ENCODE data around the gene VARS2. TPM values are rescaled to one million over a fixed set of nuclear protein-coding genes. Genes with fewer than 3 reads are reported as not detected.

VARS2 gene
- total RNA-seq, 4 donors from 2014 or later: 9.7 to 16.5 (median 12.8) TPM

GRCh38 chr6:30970946-30971345 is 56.9 kb downstream of the VARS2 start:
- TF ChIP-seq, protein P1, sequence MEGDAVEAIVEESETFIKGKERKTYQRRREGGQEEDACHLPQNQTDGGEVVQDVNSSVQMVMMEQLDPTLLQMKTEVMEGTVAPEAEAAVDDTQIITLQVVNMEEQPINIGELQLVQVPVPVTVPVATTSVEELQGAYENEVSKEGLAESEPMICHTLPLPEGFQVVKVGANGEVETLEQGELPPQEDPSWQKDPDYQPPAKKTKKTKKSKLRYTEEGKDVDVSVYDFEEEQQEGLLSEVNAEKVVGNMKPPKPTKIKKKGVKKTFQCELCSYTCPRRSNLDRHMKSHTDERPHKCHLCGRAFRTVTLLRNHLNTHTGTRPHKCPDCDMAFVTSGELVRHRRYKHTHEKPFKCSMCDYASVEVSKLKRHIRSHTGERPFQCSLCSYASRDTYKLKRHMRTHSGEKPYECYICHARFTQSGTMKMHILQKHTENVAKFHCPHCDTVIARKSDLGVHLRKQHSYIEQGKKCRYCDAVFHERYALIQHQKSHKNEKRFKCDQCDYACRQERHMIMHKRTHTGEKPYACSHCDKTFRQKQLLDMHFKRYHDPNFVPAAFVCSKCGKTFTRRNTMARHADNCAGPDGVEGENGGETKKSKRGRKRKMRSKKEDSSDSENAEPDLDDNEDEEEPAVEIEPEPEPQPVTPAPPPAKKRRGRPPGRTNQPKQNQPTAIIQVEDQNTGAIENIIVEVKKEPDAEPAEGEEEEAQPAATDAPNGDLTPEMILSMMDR (IDR thresholded peaks at IDR 0.05): no peak
- TF ChIP-seq EP300 (IDR thresholded peaks at IDR 0.05) (no peak), POLR2A (IDR thresholded peaks at IDR 0.05) (no peak), POLR2AphosphoS5 (IDR thresholded peaks at IDR 0.05) (no peak)
- no peak overlapping the region for H3K27ac ChIP-seq
- H3K36me3 ChIP-seq: no peaks in the 10 kb centered on the region
- peaks cover 27% of the 10 kb centered on the region for H3K27me3 ChIP-seq
- H3K4me3 ChIP-seq: no peak overlapping the region
- WGBS, 2 donors (ENCODE audit: low coverage in 1 of 2): 88 to 91% methylated on average over 5 of the region's 5 CpGs
- no peak for ATAC-seq
- no peaks in the 10 kb centered on the region for H3K9me3 ChIP-seq
- H3K4me1 ChIP-seq: no peaks in the 10 kb centered on the region

DNA sequence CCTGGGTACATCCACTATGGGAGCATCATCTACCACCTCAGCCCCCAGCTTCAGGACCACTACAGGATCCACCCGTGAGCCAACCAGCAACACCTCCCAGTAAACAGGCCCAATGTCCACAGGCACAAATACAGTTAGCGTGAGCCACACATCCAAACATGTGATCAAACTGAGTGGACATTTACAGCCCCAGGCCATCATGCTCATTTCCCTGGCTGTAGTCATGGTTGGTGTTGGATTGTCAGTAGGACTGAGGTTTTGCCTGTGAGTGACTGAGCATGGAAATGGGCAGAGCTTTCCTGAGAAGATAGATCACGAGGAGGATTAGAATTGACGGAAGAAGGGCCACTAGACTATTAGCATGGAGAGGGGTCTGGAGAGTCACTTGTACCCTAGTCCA is 58.8 kb downstream of the VARS2 start:
- ATAC-seq: no peak
- peaks cover 22% of the 10 kb centered on the region for H3K27me3 ChIP-seq
- H3K9me3 ChIP-seq: no peaks in the 10 kb centered on the region
- no peak overlapping the region for H3K27ac ChIP-seq
- no peaks in the 10 kb centered on the region for H3K4me1 ChIP-seq
- TF ChIP-seq, protein P1 (IDR thresholded peaks at IDR 0.05): no peak
- TF ChIP-seq POLR2AphosphoS5 (IDR thresholded peaks at IDR 0.05) (no peak), EP300 (IDR thresholded peaks at IDR 0.05) (no peak), POLR2A (IDR thresholded peaks at IDR 0.05) (no peak)
- H3K36me3 ChIP-seq: no peaks in the 10 kb centered on the region
- no peak overlapping the region for H3K4me3 ChIP-seq
- WGBS, 2 donors (ENCODE audit: low coverage in 1 of 2): 91 to 92% methylated on average over 2 of the region's 4 CpGs

DNA sequence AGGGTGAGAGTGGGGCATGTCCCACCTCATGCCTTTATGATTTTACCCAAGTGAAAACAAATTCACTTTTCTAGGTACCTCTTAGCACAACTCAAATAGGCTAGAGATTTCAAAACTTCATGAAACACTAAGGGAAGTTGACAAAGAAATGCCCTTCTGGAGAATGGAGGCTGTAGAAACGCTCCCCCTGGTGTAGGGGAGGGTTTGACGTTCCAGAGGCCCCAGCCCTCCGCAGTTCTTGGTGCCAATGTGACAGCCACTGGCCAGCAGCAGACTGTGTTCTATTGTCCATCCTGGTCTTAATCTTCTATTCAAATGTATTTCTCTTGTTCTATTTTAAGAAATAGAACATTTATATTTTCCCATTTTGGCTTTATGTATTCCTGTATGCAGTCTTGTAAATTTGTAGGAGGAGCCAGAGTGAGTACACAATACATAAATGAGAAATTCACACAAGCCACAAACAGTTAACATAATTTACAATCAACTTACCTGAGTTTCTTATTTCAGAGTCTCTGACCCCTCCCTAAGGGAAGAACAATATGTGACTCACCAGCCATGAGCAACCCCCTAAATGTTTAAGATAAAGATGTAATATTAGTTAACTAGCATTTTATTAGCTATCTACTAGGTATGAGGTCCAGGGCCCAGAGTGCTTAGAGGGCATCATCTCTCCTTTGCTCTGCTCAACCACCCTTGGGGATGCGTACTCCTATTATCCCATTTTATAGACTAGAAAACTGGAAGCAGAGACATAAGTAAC is 60.6 kb downstream of the VARS2 start:
- ATAC-seq: no peak
- Histone ChIP-seq H3K9me3 (no peaks in the 10 kb centered on the region), H3K4me1 (no peaks in the 10 kb centered on the region), H3K36me3 (no peaks in the 10 kb centered on the region), H3K27me3 (peaks cover 22% of the 10 kb centered on the region), H3K27ac (no peak overlapping the region), H3K4me3 (no peak overlapping the region)
- TF ChIP-seq POLR2AphosphoS5 (IDR thresholded peaks at IDR 0.05) (no peak), POLR2A (IDR thresholded peaks at IDR 0.05) (no peak), EP300 (IDR thresholded peaks at IDR 0.05) (no peak)
- TF ChIP-seq, protein P1 (IDR thresholded peaks at IDR 0.05): no peak
- 69 to 100% methylated on average over 2 to 4 of the region's 4 CpGs for WGBS, 2 donors (ENCODE audit: low coverage in 1 of 2)

Small RNA genes lying within 50 kb of the gene (small RNA-seq; reads per million reads assigned to genes)
- 0 reads per million in 4 donors for gene RF00019

Other genes starting within 250 kb of the VARS2 start
- 10 to 100 TPM; 25.8 to 36.2 (median 31.4) TPM for gene DHX16, start 241.2 kb upstream of the VARS2 start, total RNA-seq
- gene PPP1R18, start 227.6 kb upstream of the VARS2 start, total RNA-seq: 10 to 100 TPM; 45.3 to 65.8 (median 56.6) TPM
- gene NRM, start 223.3 kb upstream of the VARS2 start, total RNA-seq: 1 to 10 TPM; 3.0 to 8.2 (median 6.0) TPM
- 10 to 100 TPM in 3 of 4 donors, 1 to 10 TPM in 1; 9.8 to 16.7 (median 13.1) TPM for gene MDC1, start 197.0 kb upstream of the VARS2 start, total RNA-seq
- 100 to 1,000 TPM; 184 to 351 (median 236) TPM for gene TUBB, start 193.9 kb upstream of the VARS2 start, total RNA-seq
- gene FLOT1, start 171.6 kb upstream of the VARS2 start, total RNA-seq: 100 to 1,000 TPM; 104 to 191 (median 152) TPM
- gene IER3, start 169.7 kb upstream of the VARS2 start, total RNA-seq: 10 to 100 TPM in 3 of 4 donors, 1 to 10 TPM in 1; 5.6 to 31.9 (median 11.3) TPM
- gene DDR1, start 29.7 kb upstream of the VARS2 start, total RNA-seq: 10 to 100 TPM; 25.4 to 40.4 (median 30.9) TPM
- 10 to 100 TPM in 3 of 4 donors, 1 to 10 TPM in 1; 9.4 to 16.4 (median 11.8) TPM for gene GTF2H4, start 6.0 kb upstream of the VARS2 start, total RNA-seq
- not detected for gene SFTA2, start 17.9 kb downstream of the VARS2 start, total RNA-seq
- under 1 TPM in 1 of 4 donors, not detected in 3; 0.04 TPM for gene MUCL3, start 26.7 kb downstream of the VARS2 start, total RNA-seq
- gene MUC21, start 69.5 kb downstream of the VARS2 start, total RNA-seq: 1 to 10 TPM in 3 of 4 donors, under 1 TPM in 1; 0.13 to 9.9 (median 1.2) TPM
- under 1 TPM in 2 of 4 donors, not detected in 2; 0.16 to 0.62 TPM for gene MUC22, start 96.2 kb downstream of the VARS2 start, total RNA-seq
- gene C6orf15, start 198.3 kb downstream of the VARS2 start, total RNA-seq: not detected
- 1 to 10 TPM in 2 of 4 donors, under 1 TPM in 2; 0.12 to 7.8 (median 1.7) TPM for gene PSORS1C1, start 200.6 kb downstream of the VARS2 start, total RNA-seq
- gene CDSN, start 206.2 kb downstream of the VARS2 start, total RNA-seq: not detected
- not detected for gene PSORS1C2, start 224.8 kb downstream of the VARS2 start, total RNA-seq
- 10 to 100 TPM in 2 of 4 donors, 1 to 10 TPM in 2; 8.2 to 15.6 (median 11.5) TPM for gene CCHCR1, start 243.6 kb downstream of the VARS2 start, total RNA-seq
- 1 to 10 TPM; 3.9 to 5.9 (median 5.1) TPM for gene TCF19, start 244.4 kb downstream of the VARS2 start, total RNA-seq

Measured in gastroesophageal sphincter (tissue), 4 donors.